HG02981 (cell line): ENCODE results near the gene PDYN.
"Not testable (repeated sequence)": the region's sequence is repeated elsewhere in the genome, so short reads cannot be mapped to it uniquely, and the experiment has no call there.

ENCODE experiments used
- ATAC-seq: cut with Tn5 transposase; IDR thresholded peaks from one replicate; pipeline ENCODE4 v1.9.1; 2021; ENCODE audit warnings: mild to moderate bottlenecking, moderate library complexity; ENCODE audit not compliant: unreplicated experiment

Gene PDYN

GRCh38 chr20:1993986-1994385 lies at the start of gene PDYN:
Gene PDYN (minus strand): TSS chr20:1994058. CDS start chr20:1983084, 10,974 bp downstream.
- ATAC-seq = no peak

GRCh38 chr20:2042400-2042799 lies 48.5 kb upstream of the PDYN start:
- no peak for ATAC-seq

- ATAC-seq = no peak
These were observed 44.3 kb upstream of the PDYN start for GRCh38 chr20:2038161-2038560.

GRCh38 chr20:2037296-2037914 lies 43.5 kb upstream of the PDYN start:
- ATAC-seq = no peak

GRCh38 chr20:2036357-2036756 lies 42.5 kb upstream of the PDYN start:
- ATAC-seq = not testable (repeated sequence)

GRCh38 chr20:2032168-2032567 lies 38.3 kb upstream of the PDYN start:
- no peak for ATAC-seq

GRCh38 chr20:2026514-2026913 lies 32.7 kb upstream of the PDYN start:
- ATAC-seq = no peak

GRCh38 chr20:2026004-2026403 lies 32.1 kb upstream of the PDYN start:
- no peak for ATAC-seq

GRCh38 chr20:2023151-2023550 lies 29.3 kb upstream of the PDYN start:
- no peak for ATAC-seq

- ATAC-seq = no peak
These were observed 28.3 kb upstream of the PDYN start for GRCh38 chr20:2022163-2022562.

GRCh38 chr20:2010533-2010932 lies 16.7 kb upstream of the PDYN start:
- ATAC-seq = no peak

- ATAC-seq = no peak
These were observed 12.8 kb upstream of the PDYN start for GRCh38 chr20:2006452-2007361.

GRCh38 chr20:2005831-2006426 lies 12.1 kb upstream of the PDYN start:
- ATAC-seq = no peak

- ATAC-seq = no peak
These were observed 11.5 kb upstream of the PDYN start for GRCh38 chr20:2005359-2005758.

GRCh38 chr20:2004171-2004570 lies 10.3 kb upstream of the PDYN start:
- ATAC-seq = no peak

- no peak for ATAC-seq
These were observed 8.5 kb upstream of the PDYN start for GRCh38 chr20:2002365-2002764.

GRCh38 chr20:2001119-2001518 lies 7.3 kb upstream of the PDYN start:
- ATAC-seq = no peak

GRCh38 chr20:2000285-2000684 lies 6.4 kb upstream of the PDYN start:
- ATAC-seq = no peak

- ATAC-seq = no peak
These were observed 4.9 kb upstream of the PDYN start for GRCh38 chr20:1998715-1999114.

GRCh38 chr20:1998193-1998520 lies 4.3 kb upstream of the PDYN start:
- no peak for ATAC-seq

GRCh38 chr20:1997483-1998192 lies 3.8 kb upstream of the PDYN start:
- no peak for ATAC-seq
